ENCODE measurements around the gene TOP1. TPM values are rescaled to one million over a fixed set of nuclear protein-coding genes. Genes with fewer than 3 reads are reported as not detected.

TOP1 gene
- total RNA-seq, 6 experiments from 2014 or later = 17.3 to 29.7 (median 25.5) TPM

GRCh38 chr20:41023549-41023948 lies 5.1 kb upstream of the TOP1 start:
- Histone ChIP-seq H3K27ac (no peak overlapping the region), H3K4me3 (no peak overlapping the region), H3K9me3 (no peaks in the 10 kb centered on the region), H3K27me3 (no peaks in the 10 kb centered on the region), H3K4me1 (no peaks in the 10 kb centered on the region), H3K36me3 (no peaks in the 10 kb centered on the region)
- ATAC-seq (no peak), DNase-seq (no peak)
- TF ChIP-seq CTCF (IDR thresholded peaks at IDR 0.05) = no peak
- TF ChIP-seq POLR2A (IDR thresholded peaks at IDR 0.05) = no peak
- intact Hi-C loops (cut with DNase I) = no loop called here
- WGBS (ENCODE audit: insufficient coverage, low coverage, low lambda C conversion rate, missing lambda C conversion rate) = 93% methylated on average over 3 of the region's 3 CpGs

GRCh38 chr20:41027366-41027765 lies 1.3 kb upstream of the TOP1 start:
- H3K27me3 ChIP-seq = no peaks in the 10 kb centered on the region
- H3K4me1 ChIP-seq = peaks cover 0 to 25% (median 10%) of the 10 kb centered on the region in 4 donors
- H3K9me3 ChIP-seq = no peaks in the 10 kb centered on the region
- intact Hi-C loops (cut with DNase I) = no loop called here
- WGBS (ENCODE audit: insufficient coverage, low coverage, low lambda C conversion rate, missing lambda C conversion rate) = 93% methylated on average over 8 of the region's 8 CpGs
- H3K36me3 ChIP-seq = no peaks in the 10 kb centered on the region
- DNase-seq = no peak
- no peak for ATAC-seq
- TF ChIP-seq CTCF (IDR thresholded peaks at IDR 0.05) (no peak), POLR2A (IDR thresholded peaks at IDR 0.05) (no peak)
- no peak overlapping the region for H3K27ac ChIP-seq
- H3K4me3 ChIP-seq = no peak overlapping the region

- WGBS (ENCODE audit: insufficient coverage, low coverage, low lambda C conversion rate, missing lambda C conversion rate) = 29% methylated on average over 9 of the region's 10 CpGs
- peak overlapping the region in 2 of 3 donors; percentile 35 to 51 for H3K27ac ChIP-seq
- intact Hi-C loops (cut with DNase I) = no loop called here
These were observed 707 bp upstream of the TOP1 start for GRCh38 chr20:41027872-41028358.

GRCh38 chr20:41029150-41029901 lies 704 bp downstream of the TOP1 start:
- H3K9me3 ChIP-seq = no peaks in the 10 kb centered on the region
- peak overlapping the region; percentile 79 to 94 (median 84) for H3K4me3 ChIP-seq
- no peaks in the 10 kb centered on the region for H3K36me3 ChIP-seq
- ATAC-seq (peak; percentile 27 to 48 (median 34)), DNase-seq (peak; percentile 52 to 69 (median 60))
- WGBS (ENCODE audit: insufficient coverage, low coverage, low lambda C conversion rate, missing lambda C conversion rate) = 0% methylated on average over 31 of the region's 69 CpGs
- no peaks in the 10 kb centered on the region for H3K27me3 ChIP-seq
- intact Hi-C loops (cut with DNase I) = no loop called here
- TF ChIP-seq CTCF (IDR thresholded peaks at IDR 0.05) (no peak), POLR2A (IDR thresholded peaks at IDR 0.05) (no peak)
- peak overlapping the region; percentile 97 for H3K27ac ChIP-seq
- peaks cover 0 to 38% (median 11%) of the 10 kb centered on the region in 4 donors for H3K4me1 ChIP-seq

More at GRCh38 chr20:41027872-41028358, 707 bp upstream of the TOP1 start:
- ATAC-seq = no peak
- Histone ChIP-seq H3K9me3 (no peaks in the 10 kb centered on the region), H3K4me3 (peak overlapping the region; percentile 17 to 94 (median 79)), H3K36me3 (no peaks in the 10 kb centered on the region), H3K27me3 (no peaks in the 10 kb centered on the region), H3K4me1 (peaks cover 0 to 30% (median 11%) of the 10 kb centered on the region in 4 donors)
- no peak for DNase-seq
- TF ChIP-seq POLR2A (IDR thresholded peaks at IDR 0.05) (no peak), CTCF (IDR thresholded peaks at IDR 0.05) (no peak)

All from right lobe of liver (tissue), 6 donors.